GM10847 (cell line): ENCODE results near the gene TTC23.

Experiments
- POLR2A ChIP-seq: IDR thresholded peaks from 2 replicates; pipeline ENCODE4 v1.6.1; 2011; ENCODE audit not compliant: insufficient read length; ENCODE audit errors: extremely low read depth

TTC23 gene

GRCh38 chr15:99181545-99181971, 67.8 kb downstream of the TTC23 start:
- no peak for TF ChIP-seq POLR2A

- TF ChIP-seq POLR2A = no peak
These were observed 68.4 kb downstream of the TTC23 start for GRCh38 chr15:99180964-99181306.

DNA sequence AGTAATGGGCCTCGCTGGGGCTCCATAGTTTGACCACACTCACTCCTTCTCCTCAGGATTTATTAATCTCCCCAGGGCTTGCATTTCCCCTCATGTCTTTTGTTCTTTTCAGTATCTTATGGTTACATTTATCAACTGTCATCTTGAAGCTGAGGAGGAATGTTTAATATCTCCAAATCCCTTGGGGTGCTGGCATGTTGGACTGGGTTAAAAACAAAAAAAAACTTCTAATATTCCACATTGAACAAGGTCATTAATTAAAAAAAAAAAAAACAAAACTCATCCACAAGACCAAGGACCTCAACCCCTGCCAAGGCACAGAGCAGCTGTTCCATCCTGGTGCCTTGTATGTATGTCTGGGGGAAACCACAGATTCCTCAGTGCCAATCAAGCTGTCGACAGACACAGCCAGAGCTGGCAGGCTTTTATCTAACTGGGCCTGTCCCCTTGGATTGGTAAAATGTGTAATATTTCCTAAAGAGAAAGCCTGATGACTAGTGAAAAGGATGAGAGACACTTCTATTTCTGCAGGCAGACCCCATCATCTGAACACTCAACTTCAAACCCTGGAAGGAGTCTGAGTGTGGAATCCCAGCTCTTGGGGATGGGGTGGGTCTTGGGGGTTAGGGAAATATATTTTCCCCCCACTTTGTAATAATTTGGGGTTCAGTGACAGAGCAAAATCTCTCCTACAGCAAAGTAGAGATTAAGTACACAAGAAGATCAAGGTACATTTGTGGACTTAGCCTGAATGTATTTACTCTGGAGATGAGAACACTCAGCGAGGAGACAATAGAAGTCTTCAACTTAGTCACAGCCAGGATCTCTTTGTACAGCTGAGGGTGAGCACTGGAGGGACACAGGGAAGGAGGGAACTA, 69.1 kb downstream of the TTC23 start:
- TF ChIP-seq POLR2A = no peak

GRCh38 chr15:99177679-99178078, 71.7 kb downstream of the TTC23 start:
- TF ChIP-seq POLR2A = no peak

DNA sequence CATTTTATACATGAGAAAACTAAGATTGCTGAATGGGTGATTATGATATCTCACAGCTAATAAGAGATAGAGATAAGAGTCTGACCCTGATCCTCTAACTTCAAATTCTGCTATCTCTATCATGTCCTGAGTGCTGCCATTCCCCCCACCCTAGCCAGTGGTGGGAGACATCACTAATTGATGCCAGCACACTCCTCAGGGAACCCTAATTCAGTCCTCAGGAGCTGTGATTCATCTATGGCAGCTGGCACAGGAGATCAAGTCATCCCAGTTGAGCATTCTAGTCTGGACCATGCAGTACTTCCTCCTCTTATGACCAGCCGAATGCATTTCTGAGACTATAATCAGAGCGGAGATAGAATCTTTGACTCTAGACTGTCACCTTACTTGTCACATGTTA, 72.6 kb downstream of the TTC23 start:
- TF ChIP-seq POLR2A = no peak

DNA sequence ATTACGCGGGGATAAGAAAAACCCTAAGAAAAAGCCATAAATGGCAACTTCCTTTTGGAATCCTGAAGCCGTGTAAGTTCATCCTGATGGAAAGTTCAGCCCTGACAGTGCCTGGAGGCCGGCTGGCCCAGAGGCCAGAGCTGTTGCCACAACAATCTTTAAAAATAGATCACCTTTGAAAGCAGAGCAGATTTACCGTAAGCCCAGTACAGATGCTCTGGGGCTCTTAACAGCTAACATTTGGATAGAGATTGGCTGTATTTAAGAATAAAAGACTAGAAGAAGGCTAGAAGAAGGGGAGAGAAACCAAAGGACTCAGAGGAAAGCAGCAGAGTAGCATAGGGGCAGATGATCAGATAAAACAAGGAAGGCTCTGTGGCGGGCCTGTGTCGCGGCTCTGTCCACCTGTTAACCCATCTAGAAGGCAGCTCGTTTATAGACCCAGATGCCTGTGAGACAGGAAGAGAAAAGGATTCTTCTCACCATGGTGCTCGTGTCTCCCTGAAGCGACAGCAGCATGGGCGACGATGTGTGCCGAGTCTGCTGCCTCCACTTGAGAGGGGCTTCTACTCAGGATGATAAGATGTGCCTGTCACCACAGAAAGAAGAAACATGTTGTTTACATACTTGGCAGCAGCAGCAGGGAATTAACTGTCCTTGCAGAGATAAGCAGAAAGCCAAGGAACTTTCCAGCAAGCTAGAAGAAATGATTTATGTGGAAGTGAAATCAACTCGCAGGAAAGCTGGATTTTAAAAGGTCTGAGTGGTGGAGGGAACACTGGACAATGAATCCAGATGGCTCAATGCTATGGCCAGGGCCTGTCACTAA, 74.6 kb downstream of the TTC23 start:
- no peak for TF ChIP-seq POLR2A

DNA sequence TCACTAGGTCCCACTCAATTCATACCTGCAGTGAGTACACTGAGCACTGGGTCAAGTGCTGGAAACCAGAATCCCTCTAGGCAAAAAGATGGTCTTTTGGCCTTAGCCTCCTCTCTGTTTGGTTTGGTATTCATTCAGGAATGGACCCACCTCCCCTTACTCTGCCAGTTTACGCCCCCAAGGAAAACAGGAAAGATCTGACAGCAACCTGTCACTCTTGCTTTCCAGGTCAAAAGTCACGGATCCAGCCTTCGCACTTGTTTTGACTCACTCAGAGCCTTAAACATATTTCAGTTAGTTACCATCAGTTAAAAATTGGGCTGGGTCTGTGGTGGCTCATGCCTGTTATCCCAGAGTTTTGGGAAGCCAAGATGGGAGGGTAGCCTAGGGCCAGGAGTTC, 76.4 kb downstream of the TTC23 start:
- no peak for TF ChIP-seq POLR2A

DNA sequence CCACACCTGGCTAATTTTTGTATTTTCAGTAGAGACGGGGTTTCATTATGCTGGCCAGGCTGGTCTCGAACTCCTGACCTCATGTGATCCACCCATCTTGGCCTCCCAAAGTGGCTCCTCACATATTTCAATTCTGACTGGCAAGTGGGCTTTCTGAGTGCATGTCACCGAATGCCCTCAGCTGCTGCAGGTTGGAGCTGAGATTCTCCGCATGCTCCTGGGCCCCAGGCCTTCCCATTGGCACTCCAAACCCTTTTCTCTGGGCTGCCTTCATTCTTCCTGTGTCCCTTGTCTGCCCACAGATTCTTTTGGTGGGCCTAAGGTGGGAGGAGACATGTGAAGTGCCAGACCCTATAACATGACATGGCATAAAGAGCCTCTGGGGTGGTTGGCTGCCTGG, 77.2 kb downstream of the TTC23 start:
- no peak for TF ChIP-seq POLR2A

- TF ChIP-seq POLR2A = no peak
These were observed 78.8 kb downstream of the TTC23 start for GRCh38 chr15:99170476-99171065.

DNA sequence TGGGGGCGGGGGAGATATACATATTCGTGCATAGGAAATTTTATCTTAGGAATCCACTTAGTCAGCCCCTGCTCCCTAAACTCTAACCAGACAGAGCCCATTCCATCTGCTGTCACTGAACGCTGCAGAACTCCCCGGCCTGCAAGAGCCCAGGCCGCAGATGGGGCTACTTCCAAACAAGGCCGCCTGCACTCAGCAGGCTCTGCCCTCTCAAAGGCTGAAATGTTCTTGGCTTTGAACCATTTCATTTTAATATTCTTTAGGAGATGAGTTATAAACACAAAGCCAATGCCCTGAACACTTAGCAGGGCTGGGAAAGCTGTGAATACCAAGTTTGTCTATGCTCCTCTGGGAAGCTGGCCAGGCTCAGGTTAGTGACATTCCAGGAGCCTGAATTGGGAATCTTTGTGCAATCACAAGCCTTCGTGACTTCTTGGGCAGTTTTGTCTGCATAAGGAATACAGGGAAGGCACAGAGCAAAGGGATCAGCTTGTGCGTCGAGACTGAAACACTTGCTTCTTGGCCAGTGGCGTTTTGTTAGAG, 79.5 kb downstream of the TTC23 start:
- no peak for TF ChIP-seq POLR2A

DNA sequence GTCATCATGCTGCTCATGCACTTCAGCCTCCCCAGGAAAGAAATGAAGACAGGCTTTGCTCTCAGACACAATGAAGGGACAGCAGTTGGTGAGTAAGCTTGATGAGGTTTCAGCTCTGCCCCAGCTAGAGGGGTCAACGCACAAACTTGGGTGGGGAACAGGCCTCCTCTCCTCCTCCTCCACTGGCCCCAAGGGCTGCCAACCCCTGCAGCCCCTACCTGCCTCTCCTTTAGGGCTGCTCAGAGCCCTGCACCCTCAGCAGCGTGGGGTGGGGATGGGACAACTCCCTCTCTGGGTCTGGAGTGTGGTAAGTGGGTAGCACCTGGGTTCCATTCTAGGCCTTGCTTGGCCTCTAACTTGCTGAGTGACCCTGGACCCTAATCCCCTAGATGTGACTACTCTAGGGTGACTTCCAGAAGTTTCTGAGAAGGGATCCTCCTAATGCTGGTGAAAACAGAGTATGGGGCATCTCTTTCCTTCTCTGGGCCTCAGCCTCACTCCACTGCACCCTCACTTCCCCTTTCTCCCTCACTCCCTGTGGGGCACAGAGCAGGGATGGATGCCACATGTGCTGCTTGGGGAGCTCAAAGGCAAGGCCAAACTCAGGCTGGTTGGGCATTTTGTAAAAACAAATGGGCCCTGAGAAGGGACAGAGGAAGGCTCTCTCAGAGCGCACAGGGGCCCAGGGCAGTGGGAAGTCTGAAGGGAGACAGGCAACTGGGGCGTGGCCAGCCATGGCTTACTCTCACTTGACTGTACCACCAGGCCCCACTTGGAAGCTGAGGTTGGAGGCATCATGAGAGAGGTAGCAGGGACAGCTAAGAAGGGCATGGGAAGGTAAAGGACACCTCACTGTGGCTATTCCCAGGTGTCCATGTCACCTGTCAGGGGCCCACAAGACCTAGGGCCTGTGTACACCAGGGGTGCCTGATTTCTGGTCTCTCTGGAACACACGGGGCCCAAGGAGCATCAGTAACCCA, 80.5 kb downstream of the TTC23 start:
- no peak for TF ChIP-seq POLR2A

DNA sequence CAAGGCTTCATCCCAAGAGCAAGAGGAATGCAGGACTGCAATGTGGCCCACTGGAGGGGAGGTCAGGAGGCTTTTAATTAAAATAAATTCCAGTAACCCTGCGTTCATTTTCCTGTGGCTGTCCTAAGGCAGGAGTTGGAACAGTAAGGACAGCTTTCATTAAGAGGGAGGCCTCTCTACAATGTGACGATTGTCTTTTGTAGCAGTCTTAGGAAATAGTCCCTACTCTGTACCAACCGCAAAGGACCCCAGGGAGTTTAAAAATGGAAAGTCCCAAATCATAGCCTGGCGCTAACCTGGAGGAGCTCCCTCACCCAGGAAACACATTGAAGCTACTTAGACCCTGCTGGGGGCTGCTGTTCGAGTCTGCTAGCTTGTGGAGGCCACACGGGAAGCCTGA, 81.7 kb downstream of the TTC23 start:
- TF ChIP-seq POLR2A = no peak

DNA sequence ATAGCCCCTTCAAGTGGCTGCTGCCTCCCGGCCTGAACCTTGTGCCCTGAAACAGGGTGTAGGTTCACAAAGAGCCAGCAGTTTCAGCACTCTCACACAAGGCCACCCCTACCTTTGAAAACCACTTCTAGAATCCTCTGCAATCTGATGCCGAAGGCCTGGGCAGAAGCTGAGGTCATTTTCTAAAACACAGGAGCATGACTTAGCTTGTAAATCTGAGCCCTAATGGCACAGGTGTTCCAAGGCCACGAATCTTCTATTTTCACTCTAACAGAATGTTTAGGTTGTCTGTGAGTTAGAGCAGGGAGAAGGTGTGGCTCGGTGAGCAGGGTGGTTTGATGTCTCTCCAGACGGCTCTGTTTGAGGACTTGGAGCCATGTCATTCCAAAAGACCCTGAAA, 82.2 kb downstream of the TTC23 start:
- no peak for TF ChIP-seq POLR2A

GRCh38 chr15:99165956-99166689, 83.3 kb downstream of the TTC23 start:
- no peak for TF ChIP-seq POLR2A
